Cardiac septum (tissue), 1 donor: ENCODE measurements around the gene MBD3L2. TPM values are rescaled to one million over a fixed set of nuclear protein-coding genes. Genes with fewer than 3 reads are reported as not detected.
"Not testable (repeated sequence)": the region's sequence is repeated elsewhere in the genome, so short reads cannot be mapped to it uniquely, and the experiment has no call there.

Experiments used
- DNase-seq: peaks from one replicate; pipeline ENCODE4 v3.0.0-alpha.2; 2020; ENCODE audit warnings: low spot score
- intact Hi-C: fragments of 100-400 bp; cut with DNase I; formaldehyde crosslinking; loops from one replicate; pipeline ENCODE4 v1.14.0; 2022
- total RNA-seq: library from RNA; stranded (reverse); fragmentation: NEBNext Ultra II Directional; extraction: Animal tissue kit (Norgen Biotek cat#: 25700); gene quantifications from one replicate; pipeline ENCODE4 v1.2.1, GENCODE V29; 2021
- donor health status: DM: no; HTN: no; CAD: no.

MBD3L2 gene
- total RNA-seq, 1 donor from 2014 or later, result not detected

DNA sequence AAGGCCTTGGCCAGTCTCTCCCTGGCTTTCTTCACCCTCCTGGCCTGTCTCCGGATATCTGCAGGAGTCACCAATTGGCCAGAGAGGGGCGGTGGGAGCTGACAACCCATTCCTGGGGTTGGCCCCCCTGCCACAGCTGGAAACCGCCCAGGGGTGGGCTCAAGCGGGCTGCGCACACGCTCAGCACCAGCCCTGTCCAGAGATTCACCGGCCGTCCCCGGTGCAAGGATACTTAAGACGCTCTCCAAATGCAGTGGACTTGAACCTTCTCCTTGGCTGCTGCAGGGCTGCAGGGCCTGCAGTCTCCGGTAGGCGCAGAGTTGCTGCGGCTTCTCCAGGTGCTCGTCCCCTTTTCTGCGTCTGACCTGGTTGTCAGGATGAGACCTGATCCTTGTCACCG is 7.2 kb downstream of the MBD3L2 start:
- intact Hi-C loops, result not testable (repeated sequence)
- peak; percentile 35 for DNase-seq

DNA sequence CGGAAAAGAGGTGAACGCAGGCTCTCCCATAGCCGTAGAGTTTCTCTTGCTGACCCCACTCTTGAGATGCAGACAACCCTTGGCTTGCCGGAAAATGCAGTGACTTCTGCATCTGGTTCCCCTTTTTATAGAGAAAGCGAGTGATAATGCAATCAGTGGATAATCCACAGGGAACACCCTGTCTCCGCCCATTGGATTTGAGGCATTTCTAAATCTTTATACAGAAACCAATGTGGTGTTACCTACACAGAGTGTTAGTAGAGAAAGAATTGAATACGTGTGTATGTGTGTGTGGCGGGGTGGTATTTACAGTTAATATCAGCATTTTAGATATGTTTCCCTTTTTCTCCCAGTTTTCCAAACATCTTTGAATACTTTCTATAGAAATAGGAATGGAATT is 9.5 kb downstream of the MBD3L2 start, which contains the start of gene MBD3L3:
Gene MBD3L3, minus strand, starts transcription at position 101 of the 400 bp plus-strand sequence. Its CDS starts 71 bp downstream, at position 30.
- intact Hi-C loops, DNase-seq: not testable (repeated sequence)

GRCh38 chr19:7059977-7060376 is 10.9 kb downstream of the MBD3L2 start:
- DNase-seq, intact Hi-C loops: not testable (repeated sequence)

GRCh38 chr19:7063339-7063738 is 14.2 kb downstream of the MBD3L2 start:
- intact Hi-C loops, result no loop called here
- DNase-seq, result no peak

GRCh38 chr19:7063764-7064418 is 14.8 kb downstream of the MBD3L2 start:
- no peak for DNase-seq
- intact Hi-C loops, result no loop called here

DNA sequence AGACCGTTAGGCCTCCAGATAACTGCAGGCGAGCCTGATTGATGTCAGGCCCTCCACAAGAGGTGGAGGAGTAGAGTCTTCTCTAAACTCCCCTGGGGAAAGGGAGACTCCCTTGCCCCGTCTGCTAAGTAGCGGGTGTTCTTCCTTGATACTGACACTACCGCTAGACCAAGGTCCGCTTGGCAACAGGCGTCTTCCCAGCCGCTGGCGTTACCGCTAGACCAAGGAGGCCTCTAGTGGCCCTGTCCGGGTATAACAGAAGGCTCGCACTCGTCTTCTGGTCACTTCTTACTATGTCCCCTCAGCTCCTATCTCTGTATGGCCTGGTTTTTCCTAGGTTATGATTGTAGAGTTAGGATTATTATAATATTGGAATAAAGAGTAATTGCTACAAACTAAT is 18.0 kb downstream of the MBD3L2 start:
- not testable (repeated sequence) for DNase-seq

DNA sequence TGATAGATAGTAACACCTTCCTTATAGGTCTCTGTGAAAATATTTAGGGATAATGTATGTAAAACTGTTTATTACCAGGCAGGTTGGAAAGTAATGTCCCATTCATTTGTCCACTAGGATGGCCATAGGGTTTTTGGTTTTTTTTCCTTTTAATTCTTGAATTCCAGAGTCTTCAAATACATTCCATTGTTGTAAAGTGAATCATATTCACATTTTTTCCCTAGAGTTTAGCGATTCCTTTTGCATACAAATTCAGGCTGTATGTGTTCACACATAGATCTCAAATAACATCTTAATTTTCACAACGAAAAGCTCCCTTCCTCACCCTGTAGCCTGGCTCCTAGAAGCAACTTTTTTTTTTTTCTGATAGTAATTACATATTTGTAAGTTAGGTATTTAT is 18.6 kb downstream of the MBD3L2 start:
- no peak for DNase-seq
- intact Hi-C loops, result no loop called here

More for the DNA sequence above, 18.0 kb downstream of the MBD3L2 start:
- intact Hi-C loops, result not testable (repeated sequence)

DNA sequence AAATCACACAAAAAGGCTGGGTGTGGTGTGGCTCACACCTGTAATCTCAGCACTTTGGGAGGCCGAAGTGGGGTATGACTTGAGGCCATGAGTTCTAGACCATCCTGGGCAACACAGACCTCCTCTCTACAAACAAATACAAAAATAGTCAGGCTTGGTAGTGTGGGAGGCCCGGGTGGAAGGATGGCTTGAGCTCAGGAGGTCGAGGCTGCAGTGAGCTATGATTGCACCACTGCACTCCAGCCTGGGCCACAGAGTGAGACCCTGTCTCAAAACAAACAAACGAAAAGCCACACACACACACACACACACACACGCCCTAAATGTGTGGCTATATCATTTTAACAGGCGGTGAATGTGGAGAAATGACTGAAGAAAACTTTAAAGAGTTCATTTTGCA is 19.5 kb downstream of the MBD3L2 start:
- intact Hi-C loops, result no loop called here

DNA sequence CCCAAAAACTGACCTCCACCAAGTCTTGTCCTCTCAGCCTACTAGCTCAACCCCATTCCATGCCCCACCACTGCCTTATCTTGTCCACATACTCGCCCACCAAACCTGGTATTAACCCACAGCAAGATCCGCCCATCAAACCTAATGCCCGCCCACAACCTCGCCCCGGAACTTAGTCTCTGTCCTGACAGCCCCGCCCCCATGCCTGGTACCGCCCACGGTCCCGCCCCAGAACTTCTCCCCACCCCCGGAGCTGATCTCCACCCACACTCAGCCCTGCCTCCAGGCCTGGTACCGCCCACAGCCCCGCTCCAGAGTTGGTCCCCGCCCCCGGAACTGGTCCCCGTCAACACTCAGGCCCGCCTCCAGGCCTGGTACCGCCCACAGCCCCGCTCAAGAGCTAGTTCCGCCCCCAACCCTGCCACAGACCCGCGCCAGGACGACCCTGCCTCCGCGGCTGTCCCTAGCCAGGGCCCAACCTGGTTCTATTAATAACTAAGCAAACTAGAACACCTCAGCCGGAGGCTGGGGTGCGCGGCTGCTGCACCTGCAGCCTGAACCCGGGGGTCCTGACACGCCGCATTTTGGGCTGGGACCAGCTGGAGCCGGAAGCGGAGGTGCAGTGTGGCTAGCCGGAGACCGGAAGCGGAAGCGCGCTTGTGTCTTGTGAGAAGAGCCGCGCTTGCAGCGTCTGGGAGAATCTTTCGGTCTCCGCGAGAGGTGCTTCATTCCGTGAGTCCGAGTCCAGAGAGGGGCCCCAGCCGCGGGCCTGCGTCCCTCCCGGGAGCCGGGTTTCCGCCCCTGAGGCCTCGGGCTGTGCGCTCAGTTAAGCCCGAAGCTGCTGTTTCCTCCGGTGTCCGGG is 20.2 kb downstream of the MBD3L2 start, which contains the start of gene ZNF557:
Gene ZNF557, plus strand, starts transcription at position 662 of the 862 bp plus-strand sequence. CDS start 5,372 bp downstream, outside the sequence.
- intact Hi-C loops, result no loop called here
- peak; percentile 100 for DNase-seq

More for the DNA sequence above, 19.5 kb downstream of the MBD3L2 start:
- no peak for DNase-seq

GRCh38 chr19:7069904-7070226 is 20.7 kb downstream of the MBD3L2 start:
- DNase-seq, result no peak
- intact Hi-C loops, result no loop called here

- no peak for DNase-seq
- intact Hi-C loops, result no loop called here
These were observed 23.4 kb downstream of the MBD3L2 start for GRCh38 chr19:7072541-7072940.

- intact Hi-C loops, result no loop called here
- DNase-seq, result no peak
These were observed 25.7 kb downstream of the MBD3L2 start for GRCh38 chr19:7074705-7075282.

GRCh38 chr19:7076151-7076550 is 27.0 kb downstream of the MBD3L2 start:
- DNase-seq, result no peak
- intact Hi-C loops, result no loop called here

GRCh38 chr19:7078008-7078407 is 28.9 kb downstream of the MBD3L2 start:
- intact Hi-C loops, result no loop called here
- no peak for DNase-seq

- no peak for DNase-seq
- intact Hi-C loops, result no loop called here
These were observed 34.2 kb downstream of the MBD3L2 start for GRCh38 chr19:7083076-7083956.

DNA sequence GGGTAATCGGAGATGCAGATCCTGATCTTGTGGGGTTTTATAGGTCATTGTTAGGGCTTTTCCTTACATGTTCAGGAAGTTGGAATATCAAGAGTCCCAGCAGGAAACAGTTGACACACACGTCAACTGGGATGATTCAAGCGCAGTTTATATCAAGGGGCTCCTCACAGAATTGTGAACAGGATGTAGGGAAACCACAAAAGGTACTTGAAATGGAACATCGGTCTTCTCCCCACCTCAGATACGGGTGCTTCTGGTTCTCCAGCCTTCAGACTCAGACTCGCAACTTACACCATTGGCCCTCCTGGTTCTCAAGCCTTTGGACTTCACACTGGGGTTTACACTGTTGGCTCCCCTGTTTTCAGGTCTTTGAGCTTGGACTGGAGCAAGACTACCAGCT is 39.9 kb downstream of the MBD3L2 start:
- intact Hi-C loops, result no loop called here
- DNase-seq, result no peak

DNA sequence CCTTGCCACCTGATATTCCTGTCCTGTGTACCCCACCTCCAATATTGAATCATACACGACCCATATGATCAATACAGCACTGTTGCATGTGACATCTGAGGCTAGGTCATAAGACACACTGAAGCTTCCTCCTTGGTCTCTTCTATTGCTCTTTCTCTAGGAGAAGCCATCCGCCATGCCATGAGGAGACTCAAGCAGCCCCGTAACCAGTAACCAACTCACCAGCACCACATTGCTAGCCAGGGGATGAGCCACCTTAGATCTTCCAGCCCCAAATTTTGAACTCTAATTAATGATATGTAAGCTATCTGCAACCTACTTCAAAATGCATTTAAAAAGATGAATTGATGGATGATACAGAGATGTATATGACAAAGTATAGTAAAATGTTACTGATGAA is 49.0 kb downstream of the MBD3L2 start:
- no peak for DNase-seq
- intact Hi-C loops, result no loop called here

- intact Hi-C loops, result no loop called here
- DNase-seq, result peak; percentile 95
These were observed 49.8 kb downstream of the MBD3L2 start for GRCh38 chr19:7098701-7099596.

- intact Hi-C loops, result no loop called here
- DNase-seq, result no peak
These were observed 50.4 kb downstream of the MBD3L2 start for GRCh38 chr19:7099597-7099921.
